HG02981 (cell line): Measurements from ENCODE around the gene GRM7.

Experiments used
- ATAC-seq: cut with Tn5 transposase; IDR thresholded peaks from one replicate; pipeline ENCODE4 v1.9.1; 2021; ENCODE audit warnings: mild to moderate bottlenecking, moderate library complexity; ENCODE audit not compliant: unreplicated experiment

Gene GRM7

GRCh38 chr3:7630351-7630911 is 769.5 kb downstream of the GRM7 start:
- ATAC-seq = no peak

DNA sequence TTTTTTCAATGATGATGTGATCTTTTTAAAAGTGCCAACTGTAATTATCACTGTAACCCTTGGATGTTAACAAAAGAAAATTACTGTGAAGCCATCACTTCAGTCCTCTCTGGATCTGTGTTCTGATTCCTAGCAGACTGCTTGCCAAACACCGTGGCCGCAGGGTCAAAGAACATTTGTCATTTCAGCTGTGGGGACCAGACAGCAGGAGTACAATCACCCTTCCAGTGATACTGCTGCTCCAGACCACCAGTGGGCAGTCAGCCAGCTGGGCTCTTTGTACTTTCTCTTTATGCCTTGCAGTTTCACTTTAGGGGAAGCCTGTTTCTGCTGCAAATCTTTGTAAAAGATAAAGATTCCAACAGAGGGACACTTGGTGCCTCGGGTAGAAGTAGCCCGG is 770.0 kb downstream of the GRM7 start:
- no peak for ATAC-seq

DNA sequence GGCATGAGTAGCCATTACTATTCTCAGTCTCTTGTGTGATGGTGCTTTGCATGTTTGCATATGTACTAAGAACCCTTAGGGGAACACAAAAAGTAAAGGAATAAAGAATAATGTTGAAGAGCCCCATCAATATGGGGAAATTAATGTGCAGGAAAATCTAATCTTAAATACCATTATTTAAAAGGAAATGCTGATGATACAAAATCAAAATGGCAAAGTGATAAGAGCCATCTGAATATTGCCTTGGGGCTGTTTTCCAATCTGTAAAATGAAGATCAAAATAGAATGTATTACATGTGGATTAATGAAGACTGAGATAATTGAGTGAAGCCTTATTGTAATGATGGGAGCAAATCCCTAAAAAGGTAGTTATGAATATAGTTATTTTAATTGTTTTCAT is 771.4 kb downstream of the GRM7 start:
- ATAC-seq = no peak

GRCh38 chr3:7637694-7638093 is 776.8 kb downstream of the GRM7 start:
- no peak for ATAC-seq

- no peak for ATAC-seq
Measured at GRCh38 chr3:7638103-7638502, 777.2 kb downstream of the GRM7 start.

- ATAC-seq = no peak
Measured at GRCh38 chr3:7640787-7641186, 779.9 kb downstream of the GRM7 start.

DNA sequence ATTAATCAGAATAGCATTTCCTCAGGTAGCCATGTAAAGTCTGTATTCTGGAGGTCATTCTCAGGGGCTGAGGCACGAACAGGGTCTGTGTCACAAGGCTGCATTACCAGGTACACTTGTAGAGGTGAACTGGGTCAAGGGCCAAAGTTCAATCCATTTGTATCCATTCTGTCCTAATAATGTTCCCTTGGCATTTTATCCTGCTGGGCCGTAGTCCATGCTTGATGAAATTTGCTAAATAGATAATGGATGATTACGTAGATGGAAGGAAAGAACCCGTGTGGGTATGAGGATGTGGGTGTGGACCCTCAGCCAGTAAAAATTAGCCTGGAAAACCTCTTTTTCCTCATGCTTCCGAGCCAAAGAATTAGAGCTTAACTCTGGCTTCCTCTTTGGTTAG is 785.9 kb downstream of the GRM7 start:
- no peak for ATAC-seq

GRCh38 chr3:7650466-7650865 is 789.6 kb downstream of the GRM7 start:
- ATAC-seq = no peak

DNA sequence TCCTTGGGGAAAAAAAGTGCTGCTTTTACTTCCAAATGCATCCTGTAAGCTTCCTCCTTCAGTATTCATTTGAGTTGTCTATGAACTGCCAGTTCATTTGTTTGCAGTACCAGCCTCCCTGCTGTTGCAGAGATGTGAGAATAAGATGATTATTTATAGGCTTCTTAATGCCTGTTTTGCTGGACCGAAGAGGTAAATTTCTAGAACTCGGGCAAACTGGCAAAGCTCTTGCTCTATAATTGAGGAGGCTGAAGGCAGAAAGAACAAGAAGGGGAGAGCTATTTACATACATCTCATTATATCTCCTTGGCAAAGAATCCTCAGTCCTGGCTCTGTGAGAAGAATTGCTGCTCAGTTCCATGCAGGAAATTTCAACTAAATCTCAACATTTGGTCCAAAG is 790.4 kb downstream of the GRM7 start:
- ATAC-seq = no peak

GRCh38 chr3:7657214-7658112 is 796.5 kb downstream of the GRM7 start:
- no peak for ATAC-seq

DNA sequence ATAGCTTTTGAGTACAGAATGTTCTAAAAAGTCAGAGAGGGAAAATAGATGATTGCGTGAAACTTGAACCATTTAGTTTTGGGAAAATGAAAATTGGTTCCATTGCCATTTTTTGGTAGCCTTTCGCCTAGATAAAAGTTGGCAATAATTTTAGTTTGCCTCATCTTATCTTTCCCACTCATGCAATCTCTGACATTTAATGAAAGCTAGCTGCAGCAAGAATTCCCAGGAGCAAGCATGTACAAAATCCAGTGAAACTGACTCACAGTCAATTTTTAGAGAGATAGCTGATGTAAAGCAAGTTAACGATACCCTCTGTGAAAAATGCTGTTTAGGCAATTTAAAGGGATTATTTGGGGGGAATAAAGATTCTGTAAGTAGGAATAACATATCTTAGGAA is 797.4 kb downstream of the GRM7 start:
- ATAC-seq = no peak

DNA sequence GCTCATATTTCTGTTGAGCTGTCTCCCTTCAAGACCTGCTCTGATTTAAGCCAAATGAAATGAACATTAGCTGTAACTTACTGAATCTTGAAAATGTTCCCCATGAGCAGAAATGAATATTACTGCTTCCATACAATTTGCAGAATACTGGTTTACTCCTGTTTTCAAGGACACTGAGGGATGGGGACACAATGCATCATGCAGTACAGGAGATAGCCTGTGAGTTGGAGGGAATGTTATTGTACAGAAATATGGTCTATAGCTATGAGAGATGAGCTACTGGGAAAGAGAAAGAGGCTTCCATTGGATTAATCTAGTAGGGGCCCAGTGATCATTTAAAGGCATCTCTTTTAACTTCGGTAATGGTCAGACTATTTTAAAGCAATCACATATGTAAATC is 798.2 kb downstream of the GRM7 start:
- ATAC-seq = no peak

GRCh38 chr3:7663771-7664170 is 802.9 kb downstream of the GRM7 start:
- no peak for ATAC-seq

DNA sequence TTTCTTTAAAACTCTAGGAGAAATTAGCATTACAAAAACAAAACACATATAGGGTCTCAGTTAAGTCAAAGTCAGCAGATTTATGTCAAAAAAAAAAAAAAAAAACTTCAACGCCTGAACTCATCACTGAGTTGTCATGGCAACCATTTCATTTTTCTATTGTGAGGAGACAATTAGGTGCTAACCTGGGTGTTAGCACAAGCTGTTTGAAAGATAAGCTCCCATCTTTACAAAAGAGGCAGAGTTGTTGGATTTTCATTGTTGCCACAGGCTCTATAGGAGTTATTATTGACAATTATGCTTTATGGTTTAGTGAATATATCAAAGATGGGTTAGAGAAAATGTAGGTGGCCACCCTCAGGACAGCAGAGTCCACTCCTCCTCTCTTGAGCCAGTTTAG is 806.9 kb downstream of the GRM7 start:
- ATAC-seq = no peak

- ATAC-seq = no peak
Measured at GRCh38 chr3:7669641-7670040, 808.7 kb downstream of the GRM7 start.

- no peak for ATAC-seq
Measured at GRCh38 chr3:7678521-7678920, 817.6 kb downstream of the GRM7 start.

DNA sequence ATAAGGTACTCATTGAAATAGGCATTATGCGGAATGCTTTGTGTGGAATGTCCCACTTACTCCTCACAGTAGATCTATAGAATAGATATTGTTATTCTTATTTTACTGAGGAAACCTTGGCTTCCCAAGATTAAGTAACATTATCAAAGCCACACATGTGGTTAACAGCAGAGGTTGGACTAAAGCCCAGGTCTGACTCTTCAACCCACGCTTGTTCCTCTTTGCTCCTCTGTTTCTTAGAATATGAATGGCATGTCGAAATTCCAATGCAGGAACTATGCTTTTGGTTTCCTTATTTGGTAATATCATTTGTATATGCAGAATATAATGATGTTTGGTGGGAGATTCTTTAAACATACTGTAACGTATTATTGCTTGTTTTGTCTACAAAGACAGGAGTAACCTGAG is 821.9 kb downstream of the GRM7 start:
- ATAC-seq = no peak

DNA sequence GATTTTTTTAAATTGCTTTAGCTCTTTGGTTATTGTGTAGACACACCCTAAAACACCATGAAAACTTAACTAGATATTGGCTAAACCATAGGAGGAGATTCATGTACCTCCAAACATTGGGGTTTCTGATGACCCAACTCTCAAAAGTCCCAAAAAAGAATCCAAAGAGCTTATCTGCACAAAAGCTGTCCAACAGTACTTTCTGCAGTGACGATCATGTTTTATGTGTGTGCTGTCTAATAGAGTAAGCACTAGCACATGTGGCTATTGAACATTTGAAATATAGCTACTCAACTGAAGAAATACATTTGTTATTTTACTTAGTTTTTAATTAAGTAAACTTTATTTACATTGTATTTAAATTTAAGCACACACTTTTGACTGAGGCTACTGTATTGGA is 822.5 kb downstream of the GRM7 start:
- ATAC-seq = no peak

DNA sequence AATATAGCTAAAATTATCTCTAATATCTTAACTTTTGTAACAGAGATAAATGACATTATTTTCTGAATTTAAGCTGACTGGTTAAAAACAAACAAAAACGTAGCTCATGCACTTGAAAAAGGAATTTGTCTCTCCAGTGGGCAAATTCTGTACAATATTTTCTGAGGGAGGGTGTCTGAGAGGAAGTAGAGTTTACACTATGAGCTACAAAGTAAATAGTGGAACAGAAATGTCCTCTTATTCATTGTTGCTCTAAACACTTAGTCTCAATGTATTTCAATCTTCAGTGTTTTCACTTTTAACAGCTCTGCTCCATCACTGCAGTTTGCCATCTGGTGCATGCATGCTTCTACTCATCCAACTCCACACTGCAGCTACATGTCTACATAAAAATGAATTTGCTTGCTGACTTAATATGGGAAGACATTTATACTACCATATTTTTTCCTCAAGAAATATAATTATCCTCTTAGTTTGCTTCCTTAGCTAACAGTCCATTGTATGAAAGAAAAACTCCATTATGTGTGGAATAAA is 823.3 kb downstream of the GRM7 start:
- ATAC-seq = no peak

DNA sequence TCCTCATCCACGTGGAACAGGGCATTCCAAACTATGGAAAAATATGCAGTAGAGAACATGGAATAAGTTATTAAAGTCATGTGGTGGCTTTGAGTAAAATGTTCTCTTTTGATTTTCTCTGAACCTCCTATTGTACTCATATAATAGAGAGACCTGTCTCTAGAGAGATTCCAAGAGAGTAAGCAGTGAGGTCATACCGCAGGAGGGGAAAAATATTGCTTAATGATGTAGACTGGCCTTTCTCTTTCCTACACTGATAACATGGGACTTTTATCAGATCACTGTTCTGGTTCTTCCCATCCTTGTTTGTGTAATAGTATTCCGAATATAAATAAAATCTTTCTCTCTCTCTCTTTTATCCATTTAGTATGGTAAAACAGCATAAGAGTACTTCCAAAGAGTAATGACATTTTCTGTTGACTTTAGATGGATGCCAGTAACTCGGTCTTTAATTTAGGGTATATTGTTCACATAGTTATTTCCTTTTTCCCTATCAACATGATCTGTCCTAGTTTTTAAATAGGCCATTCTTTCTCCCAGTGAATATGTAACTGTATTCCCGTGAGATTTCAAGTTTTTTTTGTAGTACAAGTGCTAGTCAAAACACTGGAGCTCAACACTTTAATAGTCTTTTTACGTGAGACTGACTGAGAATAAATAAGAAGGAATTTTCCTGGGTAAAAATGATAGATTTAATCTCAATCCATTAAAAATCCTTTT is 826.7 kb downstream of the GRM7 start:
- ATAC-seq = no peak

GRCh38 chr3:7692866-7693265 is 832.0 kb downstream of the GRM7 start:
- no peak for ATAC-seq

- ATAC-seq = no peak
Measured at GRCh38 chr3:7693976-7694375, 833.1 kb downstream of the GRM7 start.
